GM23338 (cell line): ENCODE results near the gene ZFP36. TPM values are rescaled to one million over a fixed set of nuclear protein-coding genes. Genes with fewer than 3 reads are reported as not detected.

Source experiments
- ATAC-seq: fragments of 200-7000 bp; cut with Tn5 transposase; 3 replicates; pipeline ENCODE4 v1.9.1; 2020
- DNase-seq: peaks from one replicate; pipeline ENCODE4 v3.0.0-alpha.2; 2015; ENCODE audit warnings: low spot score
- H2AFZ ChIP-seq: fragments of 200-600 bp; sonication (generic); 2 replicates; pipeline ENCODE4 v1.8.0; 2016; ENCODE audit warnings: antibody characterized with exemption, mild to moderate bottlenecking, moderate library complexity
- H3F3A ChIP-seq: fragments of 200-600 bp; sonication (generic); replicated peaks from 2 replicates; pipeline ENCODE4 v1.8.0; 2017; ENCODE audit warnings: antibody characterized with exemption, mixed run types, low read depth
- H3K27ac ChIP-seq: fragments of 200-600 bp; sonication (generic); 2 replicates; pipeline ENCODE4 v1.6.1; 2016; ENCODE audit warnings: low read depth
- H3K27me3 ChIP-seq: fragments of 200-600 bp; sonication (generic); 2 replicates; pipeline ENCODE4 v1.8.0; 2016; ENCODE audit warnings: mild to moderate bottlenecking, mixed run types, moderate library complexity; ENCODE audit not compliant: insufficient read depth
- H3K36me3 ChIP-seq: fragments of 200-600 bp; sonication (generic); 2 replicates; pipeline ENCODE4 v1.8.0; 2016; ENCODE audit warnings: mild to moderate bottlenecking; ENCODE audit not compliant: insufficient read depth
- H3K4me1 ChIP-seq: fragments of 200-600 bp; sonication (generic); 2 replicates; pipeline ENCODE4 v1.8.0; 2016; ENCODE audit warnings: mild to moderate bottlenecking, moderate library complexity; ENCODE audit not compliant: insufficient read depth
- H3K4me2 ChIP-seq: fragments of 200-600 bp; sonication (generic); 2 replicates; pipeline ENCODE4 v1.7.1; 2017; ENCODE audit warnings: mixed run types
- H3K4me3 ChIP-seq: fragments of 200-600 bp; sonication (generic); 2 replicates; pipeline ENCODE4 v1.6.1; 2016; ENCODE audit warnings: mixed run types
- H3K79me2 ChIP-seq: fragments of 200-600 bp; sonication (generic); replicated peaks from 2 replicates; pipeline ENCODE4 v1.8.0; 2017; ENCODE audit warnings: mild to moderate bottlenecking; ENCODE audit not compliant: insufficient read depth
- H3K9me2 ChIP-seq: fragments of 200-600 bp; sonication (generic); 2 replicates; pipeline ENCODE4 v1.8.0; 2017; ENCODE audit not compliant: insufficient read depth
- H4K20me1 ChIP-seq: fragments of 200-600 bp; sonication (generic); replicated peaks from 2 replicates; pipeline ENCODE4 v1.8.0; 2017; ENCODE audit warnings: mild to moderate bottlenecking; ENCODE audit not compliant: insufficient read depth
- H3K27ac Mint-ChIP-seq: 2 replicates; pipeline ENCODE4 v1.8.0; 2020; ENCODE audit warnings: inconsistent platforms, mild to moderate bottlenecking, moderate library complexity, mixed read lengths
- H3K27me3 Mint-ChIP-seq: 3 replicates; pipeline ENCODE4 v1.8.0; 2022; ENCODE audit warnings: low read depth, mild to moderate bottlenecking, moderate library complexity, mixed read lengths, inconsistent platforms; ENCODE audit not compliant: insufficient read depth, poor library complexity
- H3K36me3 Mint-ChIP-seq: 3 replicates; pipeline ENCODE4 v1.8.0; 2021; ENCODE audit warnings: low read depth, mild to moderate bottlenecking, inconsistent platforms, moderate library complexity, mixed read lengths
- H3K4me1 Mint-ChIP-seq: 3 replicates; pipeline ENCODE4 v1.8.0; 2020; ENCODE audit warnings: mild to moderate bottlenecking, inconsistent platforms, mixed read lengths
- H3K4me3 Mint-ChIP-seq: 3 replicates; pipeline ENCODE4 v1.8.0; 2021; ENCODE audit warnings: moderate library complexity, mild to moderate bottlenecking, inconsistent platforms, mixed read lengths
- H3K9me3 Mint-ChIP-seq: 3 replicates; pipeline ENCODE4 v1.8.0; 2020; ENCODE audit warnings: moderate library complexity, mild to moderate bottlenecking, inconsistent platforms, mixed read lengths
- CREB1 ChIP-seq: fragments of 250-450 bp; sonication (Bioruptor Pico); IDR thresholded peaks from 2 replicates; pipeline ENCODE4 v1.5.0; 2020; ENCODE audit warnings: low read depth, mild to moderate bottlenecking, moderate library complexity
- EZH2phosphoT487 ChIP-seq: fragments of 200-600 bp; sonication (generic); IDR thresholded peaks from one replicate; pipeline ENCODE4 v1.8.1; 2018; ENCODE audit warnings: antibody characterized with exemption; ENCODE audit not compliant: unreplicated experiment
- JUNB ChIP-seq: IDR thresholded peaks from one replicate; pipeline ENCODE4 v1.6.1; 2016; ENCODE audit warnings: antibody characterized with exemption; ENCODE audit not compliant: unreplicated experiment
- POLR2AphosphoS5 ChIP-seq: IDR thresholded peaks from 2 replicates; pipeline ENCODE4 v1.6.1; 2016; ENCODE audit warnings: antibody characterized with exemption, low read depth
- REST ChIP-seq: IDR thresholded peaks from one replicate; pipeline ENCODE4 v1.6.1; 2018; ENCODE audit warnings: antibody characterized with exemption; ENCODE audit not compliant: unreplicated experiment
- STAT1 ChIP-seq: IDR thresholded peaks from one replicate; pipeline ENCODE4 v1.6.1; 2016; ENCODE audit warnings: antibody characterized with exemption; ENCODE audit not compliant: unreplicated experiment
- ZNF462 ChIP-seq: fragments of 250-450 bp; sonication (Bioruptor Pico); IDR thresholded peaks from 2 replicates; pipeline ENCODE4 v1.5.0; 2020; ENCODE audit warnings: mild to moderate bottlenecking, moderate library complexity
- polyA plus RNA-seq: library from polyadenylated mRNA; unstranded; fragments of >200 nt; fragmentation: Nextera tagmentation; extraction: Ambion mirVana; gene quantifications from 2 replicates; pipeline ENCODE4 v1.2.1, GENCODE V29; 2016
- total RNA-seq: library from RNA; depleted of rRNA; stranded (reverse); fragments of >200 nt; shearing (Covaris generic); gene quantifications from 2 replicates; pipeline ENCODE4 v1.2.3, GENCODE V29; 2014
- TF ChIP-seq, protein P1 (sequence below): IDR thresholded peaks from 2 replicates; pipeline ENCODE4 v1.6.1; 2016; ENCODE audit warnings: antibody characterized with exemption

ZFP36 gene
- total and polyA plus RNA-seq, 2 experiments from 2014 or later, result 9.5 to 27.5 TPM

- H3K36me3 ChIP-seq, result no peaks in the 10 kb centered on the region
- H3K27ac Mint-ChIP-seq, result peak overlapping the region; percentile 90
- DNase-seq, result peak; percentile 83
- peaks cover 58% of the 10 kb centered on the region for H3K4me1 Mint-ChIP-seq
- TF ChIP-seq CREB1 (CRISPR knock-in tag), result peak; percentile 40; the same call in 1 of the 2 replicates
- TF ChIP-seq STAT1, result no peak
- TF ChIP-seq, protein P1, sequence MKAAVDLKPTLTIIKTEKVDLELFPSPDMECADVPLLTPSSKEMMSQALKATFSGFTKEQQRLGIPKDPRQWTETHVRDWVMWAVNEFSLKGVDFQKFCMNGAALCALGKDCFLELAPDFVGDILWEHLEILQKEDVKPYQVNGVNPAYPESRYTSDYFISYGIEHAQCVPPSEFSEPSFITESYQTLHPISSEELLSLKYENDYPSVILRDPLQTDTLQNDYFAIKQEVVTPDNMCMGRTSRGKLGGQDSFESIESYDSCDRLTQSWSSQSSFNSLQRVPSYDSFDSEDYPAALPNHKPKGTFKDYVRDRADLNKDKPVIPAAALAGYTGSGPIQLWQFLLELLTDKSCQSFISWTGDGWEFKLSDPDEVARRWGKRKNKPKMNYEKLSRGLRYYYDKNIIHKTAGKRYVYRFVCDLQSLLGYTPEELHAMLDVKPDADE, result no peak
- H3K9me3 Mint-ChIP-seq, result no peaks in the 10 kb centered on the region; the same call in 2 of the 3 replicates
- H4K20me1 ChIP-seq, result peaks cover 4% of the 10 kb centered on the region; the same call in 1 of the 2 replicates
- peak overlapping the region; percentile 94 for H3K4me3 Mint-ChIP-seq
- peak overlapping the region; percentile 85 for H3K27ac ChIP-seq
- ATAC-seq, result peak; percentile 2
- H3K27me3 ChIP-seq, result no peaks in the 10 kb centered on the region
- H2AFZ ChIP-seq, result no peak overlapping the region
- peak overlapping the region; percentile 99 for H3K4me3 ChIP-seq
- H3K9me2 ChIP-seq, result no peaks in the 10 kb centered on the region
- H3K27me3 Mint-ChIP-seq, result peaks cover 40% of the 10 kb centered on the region
- peak overlapping the region; percentile 91 for H3K4me2 ChIP-seq
- H3K79me2 ChIP-seq, result peaks cover 23% of the 10 kb centered on the region
- peaks cover 61% of the 10 kb centered on the region for H3K4me1 ChIP-seq
- peaks cover 17% of the 10 kb centered on the region; the same call in 2 of the 3 replicates for H3K36me3 Mint-ChIP-seq
- peaks cover 47% of the 10 kb centered on the region for H3F3A ChIP-seq
These were observed 540 bp upstream of the ZFP36 start for GRCh38 chr19:39405958-39406655.

- Histone ChIP-seq H2AFZ (no peak overlapping the region), H3K27ac (peak overlapping the region; percentile 96), H3K79me2 (peaks cover 23% of the 10 kb centered on the region), H4K20me1 (peaks cover 4% of the 10 kb centered on the region; the same call in 1 of the 2 replicates), H3K27me3 (no peaks in the 10 kb centered on the region), H3K9me2 (no peaks in the 10 kb centered on the region), H3K36me3 (no peaks in the 10 kb centered on the region), H3K4me2 (peak overlapping the region; percentile 91), H3K4me1 (peaks cover 55% of the 10 kb centered on the region), H3F3A (peaks cover 41% of the 10 kb centered on the region), H3K4me3 (peak overlapping the region; percentile 99)
- Mint-ChIP-seq H3K4me3 (peak overlapping the region; percentile 94), H3K4me1 (peaks cover 52% of the 10 kb centered on the region), H3K27ac (peak overlapping the region; percentile 92), H3K27me3 (peaks cover 50% of the 10 kb centered on the region), H3K36me3 (peaks cover 17% of the 10 kb centered on the region; the same call in 2 of the 3 replicates), H3K9me3 (peaks cover 4% of the 10 kb centered on the region; the same call in 2 of the 3 replicates)
- ATAC-seq (no peak), DNase-seq (no peak)
- TF ChIP-seq, protein P1, result no peak; the same call in 1 of the 2 replicates
- no peak for TF ChIP-seq JUNB
- no peak for TF ChIP-seq POLR2AphosphoS5
- no peak for TF ChIP-seq ZNF462 (CRISPR knock-in tag)
- no peak for TF ChIP-seq CREB1 (CRISPR knock-in tag)
- no peak for TF ChIP-seq REST
- TF ChIP-seq EZH2phosphoT487, result no peak
These were observed 688 bp downstream of the ZFP36 start for GRCh38 chr19:39407410-39407659.
